ENCODE measurements around the gene EFR3B.
A peak's percentile ranks its signal among the peaks of the same experiment; 100 is the strongest.

Gene EFR3B

DNA sequence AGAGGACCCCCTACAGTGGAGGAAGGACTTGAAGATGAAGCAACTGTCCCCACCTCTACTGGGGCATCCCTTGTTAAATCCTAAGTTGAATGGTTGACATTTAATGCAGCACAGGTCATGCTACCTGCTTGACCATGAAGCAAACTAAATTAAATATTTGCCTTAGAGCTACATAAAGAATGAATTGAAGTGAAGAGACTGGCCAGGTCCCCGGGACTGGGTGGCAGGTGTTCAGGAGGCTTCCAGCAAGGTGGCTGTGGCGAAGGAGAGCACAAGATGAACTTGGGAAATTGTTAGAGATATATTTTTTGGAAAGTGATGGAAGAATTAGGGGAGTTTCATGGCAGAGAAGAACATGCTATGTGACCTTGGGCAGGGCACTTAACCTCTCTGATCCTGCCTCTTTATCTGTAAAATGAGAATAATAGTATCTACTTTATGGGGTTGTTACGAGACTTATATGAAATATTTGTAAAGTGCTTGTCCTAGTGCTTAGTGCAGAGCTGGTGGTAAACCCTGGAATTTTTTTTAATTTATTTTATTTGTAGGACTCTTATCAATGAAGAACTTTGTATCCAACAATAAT, 37.3 kb downstream of the EFR3B start:
- TF ChIP-seq, protein P1, sequence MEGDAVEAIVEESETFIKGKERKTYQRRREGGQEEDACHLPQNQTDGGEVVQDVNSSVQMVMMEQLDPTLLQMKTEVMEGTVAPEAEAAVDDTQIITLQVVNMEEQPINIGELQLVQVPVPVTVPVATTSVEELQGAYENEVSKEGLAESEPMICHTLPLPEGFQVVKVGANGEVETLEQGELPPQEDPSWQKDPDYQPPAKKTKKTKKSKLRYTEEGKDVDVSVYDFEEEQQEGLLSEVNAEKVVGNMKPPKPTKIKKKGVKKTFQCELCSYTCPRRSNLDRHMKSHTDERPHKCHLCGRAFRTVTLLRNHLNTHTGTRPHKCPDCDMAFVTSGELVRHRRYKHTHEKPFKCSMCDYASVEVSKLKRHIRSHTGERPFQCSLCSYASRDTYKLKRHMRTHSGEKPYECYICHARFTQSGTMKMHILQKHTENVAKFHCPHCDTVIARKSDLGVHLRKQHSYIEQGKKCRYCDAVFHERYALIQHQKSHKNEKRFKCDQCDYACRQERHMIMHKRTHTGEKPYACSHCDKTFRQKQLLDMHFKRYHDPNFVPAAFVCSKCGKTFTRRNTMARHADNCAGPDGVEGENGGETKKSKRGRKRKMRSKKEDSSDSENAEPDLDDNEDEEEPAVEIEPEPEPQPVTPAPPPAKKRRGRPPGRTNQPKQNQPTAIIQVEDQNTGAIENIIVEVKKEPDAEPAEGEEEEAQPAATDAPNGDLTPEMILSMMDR (IDR thresholded peaks at IDR 0.05): no peak
- H3K27ac ChIP-seq: no peak overlapping the region

DNA sequence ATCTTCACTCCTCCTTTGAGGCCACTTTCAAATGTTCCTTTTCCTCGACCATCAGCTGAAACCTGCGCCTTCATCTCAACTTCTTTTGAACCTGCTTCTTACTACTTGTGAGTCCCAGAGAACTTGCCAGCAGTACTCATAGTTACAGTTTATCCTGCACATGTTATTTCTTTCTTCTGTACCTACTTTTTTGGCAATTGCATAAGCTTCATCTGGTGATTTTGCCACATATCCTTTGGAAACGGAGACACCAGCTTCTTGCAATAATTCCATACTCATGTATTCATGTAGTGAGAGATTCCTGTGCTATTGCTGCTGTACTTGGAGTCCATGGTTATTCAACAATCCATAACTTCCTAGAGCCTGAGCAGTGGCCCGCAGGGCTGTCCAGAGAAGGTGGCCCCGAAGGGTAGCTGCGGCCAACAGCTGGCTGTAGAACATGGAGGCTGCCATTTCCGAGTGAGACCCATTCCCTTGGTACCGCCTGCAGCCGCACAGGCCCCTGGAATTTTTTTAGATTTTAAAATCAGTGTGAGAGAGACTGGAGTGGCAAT, 39.4 kb downstream of the EFR3B start:
- TF ChIP-seq, protein P1 (IDR thresholded peaks at IDR 0.05): no peak
- Histone ChIP-seq H3K27ac (no peak overlapping the region), H3K4me3 (no peak overlapping the region)
- DNase-seq (ENCODE audit: low spot score): no peak

More for the DNA sequence above, 37.3 kb downstream of the EFR3B start:
- no peak for DNase-seq (ENCODE audit: low spot score)
- H3K4me3 ChIP-seq: no peak overlapping the region

DNA sequence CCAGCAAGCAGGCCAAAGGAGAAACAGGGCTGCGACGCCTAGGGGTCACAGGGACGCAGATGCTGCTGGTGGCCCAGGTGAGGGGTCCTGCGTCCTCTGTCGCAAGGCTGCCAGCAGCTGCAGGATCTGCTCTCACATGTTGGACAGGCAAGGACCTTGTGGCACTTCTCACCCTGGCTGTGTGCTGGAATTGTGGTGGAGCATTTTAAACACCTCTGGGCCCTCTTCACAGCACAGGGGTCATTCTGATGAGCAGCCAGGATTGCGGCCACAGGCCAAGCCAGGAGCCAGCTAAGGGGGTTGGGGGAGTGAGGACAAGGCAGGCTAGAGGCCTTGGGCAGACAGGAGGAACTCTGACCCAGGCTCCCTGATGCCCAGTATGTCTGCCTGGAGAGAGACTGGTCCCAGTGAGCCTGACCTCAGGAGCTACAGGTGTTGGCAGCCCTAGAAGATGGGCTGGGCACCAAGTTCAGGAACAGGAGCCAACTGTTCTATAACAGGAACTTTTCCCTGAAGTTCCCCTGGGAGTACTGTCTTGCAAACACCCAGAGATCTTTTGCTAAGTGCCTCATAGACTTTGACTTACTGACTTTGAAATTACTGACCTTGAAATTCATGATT, 40.2 kb downstream of the EFR3B start:
- no peak for DNase-seq (ENCODE audit: low spot score)
- TF ChIP-seq, protein P1 (IDR thresholded peaks at IDR 0.05): no peak
- Histone ChIP-seq H3K27ac (no peak overlapping the region), H3K4me3 (no peak overlapping the region)

DNA sequence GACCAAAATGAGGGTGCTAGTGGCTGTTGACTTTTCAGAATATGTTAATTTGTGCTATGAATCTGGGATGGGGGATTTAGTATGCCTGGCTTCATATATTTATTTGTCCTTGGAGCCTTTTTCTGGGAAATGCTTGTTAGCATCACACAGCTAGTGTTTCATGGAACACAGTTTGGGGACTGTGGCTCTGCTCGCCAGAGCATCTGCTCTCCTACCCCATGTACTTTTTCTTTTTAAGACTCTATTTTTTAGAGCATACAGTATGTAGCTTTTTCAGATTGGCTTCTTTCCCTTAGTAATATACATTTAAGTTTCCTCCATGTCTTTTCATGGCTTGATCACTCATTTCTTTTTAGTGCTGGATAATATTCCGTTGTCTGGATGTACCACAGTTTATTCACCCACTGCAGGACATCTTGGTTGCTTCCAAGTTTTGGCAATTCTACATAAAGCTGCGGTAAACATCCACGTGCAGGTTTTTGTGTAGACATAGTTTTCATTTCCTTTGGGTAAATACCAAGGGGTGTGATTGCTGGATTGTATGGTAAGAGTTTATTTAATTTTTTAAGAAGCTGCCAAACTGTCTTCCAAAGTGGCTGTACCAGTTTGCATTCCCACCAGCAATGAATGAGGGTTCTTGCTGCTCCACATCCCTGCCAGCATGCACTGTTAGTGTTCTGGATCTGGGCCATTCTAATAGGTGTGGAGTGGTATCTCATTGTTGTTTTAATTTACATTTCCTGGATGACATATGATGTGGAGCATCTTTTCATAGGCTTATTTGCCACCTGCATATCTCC, 44.1 kb downstream of the EFR3B start:
- no peak overlapping the region for H3K27ac ChIP-seq
- TF ChIP-seq, protein P1 (IDR thresholded peaks at IDR 0.05): no peak
- no peak for DNase-seq (ENCODE audit: low spot score)
- no peak overlapping the region for H3K4me3 ChIP-seq

GRCh38 chr2:25088817-25089516, 47.1 kb downstream of the EFR3B start:
- TF ChIP-seq, protein P1 (IDR thresholded peaks at IDR 0.05): no peak
- H3K27ac ChIP-seq: peak overlapping the region in 1 of 2 donors; percentile 27
- DNase-seq (ENCODE audit: low spot score): no peak
- H3K4me3 ChIP-seq: no peak overlapping the region

DNA sequence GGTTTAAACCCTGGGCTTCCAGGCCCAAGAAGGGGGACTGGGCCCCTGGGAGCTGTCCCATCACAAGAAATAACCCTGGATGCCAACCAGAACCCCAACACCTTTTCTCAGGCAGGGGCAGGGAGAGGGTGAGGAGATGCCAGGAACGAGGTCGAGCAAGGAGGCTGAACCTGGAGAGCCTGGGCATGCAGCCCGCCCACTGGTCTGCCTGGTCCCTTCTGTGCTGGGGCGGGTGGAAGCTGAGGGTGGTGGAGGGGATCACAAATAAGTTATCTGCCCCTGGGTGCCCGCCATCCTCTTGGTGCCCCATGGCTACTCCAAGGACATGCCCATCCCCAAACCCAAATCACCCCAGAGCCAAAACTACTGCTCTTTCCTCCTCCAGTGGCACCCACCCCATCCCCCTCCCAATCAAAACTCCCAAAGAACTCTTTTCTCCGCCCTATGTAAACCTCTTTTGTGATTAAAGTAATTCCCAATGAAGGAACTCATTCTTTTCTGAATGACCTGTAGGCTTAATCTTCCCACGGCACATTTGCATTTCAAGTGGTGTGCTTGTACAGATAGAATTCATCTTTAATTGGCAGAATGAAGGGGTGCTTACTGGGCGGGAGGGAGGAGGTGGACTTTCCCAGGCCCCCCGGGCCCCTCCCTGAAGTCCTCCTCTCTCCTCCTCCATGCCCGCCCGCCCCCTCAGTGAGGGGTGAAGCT, 47.9 kb downstream of the EFR3B start:
- Histone ChIP-seq H3K27ac (no peak overlapping the region), H3K4me3 (no peak overlapping the region)
- no peak for DNase-seq (ENCODE audit: low spot score)
- TF ChIP-seq, protein P1 (IDR thresholded peaks at IDR 0.05): no peak

Measured in coronary artery (tissue), 2 donors.